Caco-2 (cell line): ENCODE results near the gene DGKB. TPM values are rescaled to one million over a fixed set of nuclear protein-coding genes. Genes with fewer than 3 reads are reported as not detected.
"Not testable (repeated sequence)": the region's sequence is repeated elsewhere in the genome, so short reads cannot be mapped to it uniquely, and the experiment has no call there.

Source experiments
- BruUV-seq: library from RNA; stranded (reverse); fragments of 400-500 nt; replicated peaks from 2 replicates; lab custom pipeline; 2021; lab: Mats Ljungman, UMichigan
- CTCF ChIA-PET: fragments of 300-600 bp; sonication (Branson Sonifier 250); formaldehyde crosslinking; loops from one replicate; lab custom pipeline; 2022; ENCODE audit warnings: antibody characterized with exemption; lab: Charles Lee
- POLR2A ChIA-PET: fragments of 300-600 bp; sonication (Branson Sonifier 250); formaldehyde crosslinking; loops from one replicate; lab custom pipeline; 2022; ENCODE audit warnings: antibody characterized with exemption; lab: Charles Lee
- DNase-seq, 2 experiments: peaks; one replicate each; pipeline versions ENCODE4 v3.0.0 to v3.0.0-alpha.2; 2020 to 2022
- H3K27me3 ChIP-seq: replicated peaks from 2 replicates; pipeline ENCODE4 v1.6.0; 2011; ENCODE audit warnings: low read length; ENCODE audit not compliant: control insufficient read depth, insufficient read depth
- H3K36me3 ChIP-seq: 2 replicates; pipeline ENCODE4 v1.5.1; 2011; ENCODE audit warnings: low read length; ENCODE audit not compliant: control insufficient read depth, insufficient read depth
- H3K4me1 ChIP-seq: fragments of 250-450 bp; sonication (Bioruptor Pico); 2 replicates; pipeline ENCODE4 v1.5.1; 2020; ENCODE audit warnings: mild to moderate bottlenecking
- H3K4me3 ChIP-seq: 2 replicates; pipeline ENCODE4 v1.5.1; 2011; ENCODE audit warnings: low read depth, mild to moderate bottlenecking, control low read depth, low read length
- H3K9me3 ChIP-seq: fragments of 250-450 bp; sonication (Bioruptor Pico); 2 replicates; pipeline ENCODE4 v1.5.1; 2020; ENCODE audit warnings: mild to moderate bottlenecking, moderate library complexity
- H3K27ac Mint-ChIP-seq: one replicate; pipeline ENCODE4 v1.8.0; 2022; ENCODE audit warnings: mixed read lengths; ENCODE audit not compliant: unreplicated experiment
- H3K27me3 Mint-ChIP-seq: one replicate; pipeline ENCODE4 v1.8.0; 2022; ENCODE audit warnings: mixed read lengths; ENCODE audit not compliant: insufficient read depth, unreplicated experiment
- H3K36me3 Mint-ChIP-seq: one replicate; pipeline ENCODE4 v1.8.0; 2022; ENCODE audit warnings: mild to moderate bottlenecking, mixed read lengths; ENCODE audit not compliant: insufficient read depth, unreplicated experiment
- H3K4me1 Mint-ChIP-seq: one replicate; pipeline ENCODE4 v1.8.0; 2022; ENCODE audit warnings: low read depth, mixed read lengths; ENCODE audit not compliant: unreplicated experiment
- H3K4me3 Mint-ChIP-seq: one replicate; pipeline ENCODE4 v1.8.0; 2022; ENCODE audit warnings: mild to moderate bottlenecking, moderate library complexity, mixed read lengths; ENCODE audit not compliant: unreplicated experiment
- H3K9me3 Mint-ChIP-seq: one replicate; pipeline ENCODE4 v1.8.0; 2022; ENCODE audit warnings: mixed read lengths; ENCODE audit not compliant: unreplicated experiment
- intact Hi-C: fragments of 100-400 bp; cut with micrococcal nuclease; formaldehyde crosslinking; loops from one replicate; pipeline ENCODE4 v1.10.0; 2022; ENCODE audit not compliant: unreplicated experiment
- total RNA-seq: library from RNA; stranded (reverse); gene quantifications from 2 replicates; pipeline ENCODE4 v1.2.3, GENCODE V29; 2022
- TF ChIP-seq, protein P1 (sequence below), 2 experiments: fragments of 200-600 bp in 1 of 2; IDR thresholded peaks; 1 replicate in 1 of 2; 2 replicates in 1 of 2; pipeline versions ENCODE4 v1.5.1 to v1.8.0; 2011 to 2022; ENCODE audit warnings: antibody characterized with exemption in 1 of 2, control low read depth in 1 of 2, inconsistent platforms in 1 of 2, low read depth in 1 of 2, low read length in 1 of 2, mild to moderate bottlenecking in 1 of 2, moderate library complexity in 1 of 2; ENCODE audit not compliant: insufficient read depth in 1 of 2, severe bottlenecking in 1 of 2, unreplicated experiment in 1 of 2

DGKB gene
- total RNA-seq, 1 experiment from 2014 or later = 0.39 TPM

DNA sequence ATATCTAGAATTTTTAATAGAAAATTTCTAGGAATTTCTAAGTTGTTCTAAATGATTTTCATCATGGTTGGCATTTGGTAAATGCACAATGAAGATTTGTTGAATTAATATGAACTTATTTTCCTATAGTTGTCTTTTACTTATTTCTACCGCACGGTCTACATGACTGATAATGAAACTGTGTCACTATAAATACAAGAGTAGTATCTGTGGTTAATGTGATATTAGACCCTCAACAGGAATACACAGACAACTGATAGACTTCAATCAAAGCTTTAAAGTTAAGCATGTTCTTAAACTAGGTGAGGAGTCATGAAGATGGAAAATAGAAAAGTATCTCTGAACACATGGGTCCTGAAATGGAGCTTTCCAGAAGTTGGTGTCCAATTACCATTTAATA lies 615.2 kb downstream of the DGKB start:
- BruUV-seq = no TSS peak
- Mint-ChIP-seq H3K36me3 (no peaks in the 10 kb centered on the region), H3K27ac (no peak overlapping the region), H3K27me3 (no peaks in the 10 kb centered on the region), H3K9me3 (no peaks in the 10 kb centered on the region), H3K4me3 (no peak overlapping the region), H3K4me1 (no peaks in the 10 kb centered on the region)
- Histone ChIP-seq H3K27me3 (no peaks in the 10 kb centered on the region), H3K4me1 (no peaks in the 10 kb centered on the region), H3K9me3 (no peaks in the 10 kb centered on the region), H3K4me3 (no peak overlapping the region), H3K36me3 (no peaks in the 10 kb centered on the region)
- TF ChIP-seq, protein P1, sequence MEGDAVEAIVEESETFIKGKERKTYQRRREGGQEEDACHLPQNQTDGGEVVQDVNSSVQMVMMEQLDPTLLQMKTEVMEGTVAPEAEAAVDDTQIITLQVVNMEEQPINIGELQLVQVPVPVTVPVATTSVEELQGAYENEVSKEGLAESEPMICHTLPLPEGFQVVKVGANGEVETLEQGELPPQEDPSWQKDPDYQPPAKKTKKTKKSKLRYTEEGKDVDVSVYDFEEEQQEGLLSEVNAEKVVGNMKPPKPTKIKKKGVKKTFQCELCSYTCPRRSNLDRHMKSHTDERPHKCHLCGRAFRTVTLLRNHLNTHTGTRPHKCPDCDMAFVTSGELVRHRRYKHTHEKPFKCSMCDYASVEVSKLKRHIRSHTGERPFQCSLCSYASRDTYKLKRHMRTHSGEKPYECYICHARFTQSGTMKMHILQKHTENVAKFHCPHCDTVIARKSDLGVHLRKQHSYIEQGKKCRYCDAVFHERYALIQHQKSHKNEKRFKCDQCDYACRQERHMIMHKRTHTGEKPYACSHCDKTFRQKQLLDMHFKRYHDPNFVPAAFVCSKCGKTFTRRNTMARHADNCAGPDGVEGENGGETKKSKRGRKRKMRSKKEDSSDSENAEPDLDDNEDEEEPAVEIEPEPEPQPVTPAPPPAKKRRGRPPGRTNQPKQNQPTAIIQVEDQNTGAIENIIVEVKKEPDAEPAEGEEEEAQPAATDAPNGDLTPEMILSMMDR (IDR thresholded peaks at IDR 0.05; ENCODE audit: insufficient read depth in 1 of 2, low read depth in 1 of 2, low read length in 1 of 2, severe bottlenecking in 1 of 2, unreplicated experiment in 1 of 2) = no peak
- POLR2A ChIA-PET = no interaction called here
- no peak for DNase-seq
- CTCF ChIA-PET = no interaction called here
- intact Hi-C loops = no loop called here

DNA sequence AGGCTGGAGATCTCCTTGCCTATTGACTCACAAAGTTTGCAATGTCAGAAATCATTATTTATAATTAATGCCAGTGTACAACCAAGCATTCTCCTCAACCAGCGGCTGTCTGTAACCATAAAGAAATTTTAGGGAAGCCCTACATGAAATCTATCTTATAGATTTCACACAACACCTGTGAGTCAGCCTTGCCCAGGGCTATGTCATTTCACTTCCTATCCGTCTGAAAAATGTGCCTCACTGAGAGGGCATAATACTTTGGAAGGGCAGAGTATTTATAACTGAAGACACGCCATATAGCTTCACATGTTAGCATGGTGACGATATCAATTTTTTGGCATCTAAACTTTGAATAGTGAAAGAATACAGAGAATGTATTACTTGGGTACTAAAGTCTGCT lies 616.5 kb downstream of the DGKB start:
- Mint-ChIP-seq H3K27ac (no peak overlapping the region), H3K27me3 (no peaks in the 10 kb centered on the region), H3K36me3 (no peaks in the 10 kb centered on the region), H3K9me3 (no peaks in the 10 kb centered on the region), H3K4me1 (no peaks in the 10 kb centered on the region), H3K4me3 (no peak overlapping the region)
- ChIA-PET POLR2A (no interaction called here), CTCF (no interaction called here)
- no peaks in the 10 kb centered on the region for H3K36me3 ChIP-seq
- H3K4me3 ChIP-seq = no peak overlapping the region
- H3K9me3 ChIP-seq = no peaks in the 10 kb centered on the region
- DNase-seq = no peak
- BruUV-seq = no TSS peak
- TF ChIP-seq, protein P1 (IDR thresholded peaks at IDR 0.05; ENCODE audit: insufficient read depth in 1 of 2, low read depth in 1 of 2, low read length in 1 of 2, severe bottlenecking in 1 of 2, unreplicated experiment in 1 of 2) = no peak
- intact Hi-C loops = no loop called here
- H3K27me3 ChIP-seq = no peaks in the 10 kb centered on the region
- no peaks in the 10 kb centered on the region for H3K4me1 ChIP-seq

GRCh38 chr7:14279065-14279871 lies 623.3 kb downstream of the DGKB start:
- H3K9me3 Mint-ChIP-seq, H3K4me1 Mint-ChIP-seq, DNase-seq, H3K4me1 ChIP-seq, intact Hi-C loops, CTCF ChIA-PET, H3K9me3 ChIP-seq, BruUV-seq, H3K36me3 ChIP-seq, H3K4me3 Mint-ChIP-seq, POLR2A ChIA-PET, H3K36me3 Mint-ChIP-seq, H3K27me3 ChIP-seq, H3K27me3 Mint-ChIP-seq, H3K4me3 ChIP-seq, H3K27ac Mint-ChIP-seq: not testable (repeated sequence)
